H9 (cell line): ENCODE data around the gene TFDP1. TPM values are rescaled to one million over a fixed set of nuclear protein-coding genes. Genes with fewer than 3 reads are reported as not detected.
"Not testable (repeated sequence)": the region's sequence is repeated elsewhere in the genome, so short reads cannot be mapped to it uniquely, and the experiment has no call there.

Experiments used
- DNase-seq: peaks from one replicate; pipeline ENCODE4 v3.0.0-alpha.2; 2017
- H2AFZ ChIP-seq: one replicate; pipeline ENCODE4 v1.6.1; 2013; ENCODE audit warnings: mild to moderate bottlenecking, low read length, control low read depth, moderate library complexity
- H2AK5ac ChIP-seq: 2 replicates; pipeline ENCODE4 v1.6.1; 2013; ENCODE audit warnings: low read length, control low read depth, mixed read lengths; ENCODE audit not compliant: insufficient read length
- H2BK120ac ChIP-seq: one replicate; pipeline ENCODE4 v1.6.1; 2013; ENCODE audit warnings: low read depth, mild to moderate bottlenecking, low read length, control low read depth, inconsistent platforms; ENCODE audit not compliant: poor library complexity, severe bottlenecking
- H2BK12ac ChIP-seq: 2 replicates; pipeline ENCODE4 v1.6.1; 2013; ENCODE audit warnings: low read length, control low read depth, mixed read lengths, low read depth; ENCODE audit not compliant: insufficient read length
- H2BK15ac ChIP-seq: 2 replicates; pipeline ENCODE4 v1.6.1; 2013; ENCODE audit warnings: low read depth, low read length, control low read depth
- H2BK20ac ChIP-seq: one replicate; pipeline ENCODE4 v1.6.1; 2013; ENCODE audit warnings: low read depth, mild to moderate bottlenecking, low read length, control low read depth, inconsistent platforms; ENCODE audit not compliant: poor library complexity, severe bottlenecking
- H2BK5ac ChIP-seq: 2 replicates; pipeline ENCODE4 v1.6.1; 2013; ENCODE audit warnings: low read length, control low read depth, mixed read lengths; ENCODE audit not compliant: insufficient read length
- H3K14ac ChIP-seq: 2 replicates; pipeline ENCODE4 v1.6.1; 2013; ENCODE audit warnings: low read length, control low read depth; ENCODE audit not compliant: insufficient read depth
- H3K18ac ChIP-seq: 2 replicates; pipeline ENCODE4 v1.6.1; 2013; ENCODE audit warnings: low read depth, mild to moderate bottlenecking, mixed read lengths, low read length, control low read depth; ENCODE audit not compliant: insufficient read length
- H3K23ac ChIP-seq: 2 replicates; pipeline ENCODE4 v1.6.1; 2013; ENCODE audit warnings: low read length, control low read depth, mixed read lengths, low read depth; ENCODE audit not compliant: insufficient read length
- H3K23me2 ChIP-seq: 2 replicates; pipeline ENCODE4 v1.6.1; 2013; ENCODE audit warnings: low read depth, mild to moderate bottlenecking, mixed read lengths, low read length, control low read depth; ENCODE audit not compliant: insufficient read length, poor library complexity, severe bottlenecking
- H3K27ac ChIP-seq: 2 replicates; pipeline ENCODE4 v1.5.1; 2013; ENCODE audit warnings: low read length, control low read depth, mixed read lengths, low read depth; ENCODE audit not compliant: insufficient read length
- H3K27me3 ChIP-seq: 2 replicates; pipeline ENCODE4 v1.6.1; 2013; ENCODE audit warnings: low read length, control low read depth, inconsistent platforms; ENCODE audit not compliant: insufficient read depth
- H3K4ac ChIP-seq: 2 replicates; pipeline ENCODE4 v1.6.1; 2013; ENCODE audit warnings: low read depth, mild to moderate bottlenecking, control low read depth, inconsistent platforms, low read length, moderate library complexity
- H3K4me1 ChIP-seq: 2 replicates; pipeline ENCODE4 v1.6.1; 2013; ENCODE audit warnings: low read length, control low read depth, inconsistent platforms; ENCODE audit not compliant: insufficient read depth
- H3K4me2 ChIP-seq: 2 replicates; pipeline ENCODE4 v1.6.1; 2013; ENCODE audit warnings: low read length, control low read depth, mixed read lengths; ENCODE audit not compliant: insufficient read length, insufficient read depth
- H3K56ac ChIP-seq: 2 replicates; pipeline ENCODE4 v1.6.1; 2013; ENCODE audit warnings: low read depth, mild to moderate bottlenecking, mixed read lengths, low read length, control low read depth; ENCODE audit not compliant: insufficient read length
- H3K79me1 ChIP-seq: 2 replicates; pipeline ENCODE4 v1.6.1; 2013; ENCODE audit warnings: low read depth, mild to moderate bottlenecking, moderate library complexity, low read length, control low read depth, inconsistent platforms; ENCODE audit not compliant: insufficient read depth, poor library complexity, severe bottlenecking
- H3K79me2 ChIP-seq: 2 replicates; pipeline ENCODE4 v1.6.1; 2013; ENCODE audit warnings: low read length, control low read depth, inconsistent platforms; ENCODE audit not compliant: insufficient read depth
- H3K9ac ChIP-seq: 2 replicates; pipeline ENCODE4 v1.6.1; 2013; ENCODE audit warnings: low read length, control low read depth, mixed read lengths; ENCODE audit not compliant: insufficient read length; ENCODE audit errors: extremely low read depth
- H3K9me3 ChIP-seq: one replicate; pipeline ENCODE4 v1.6.1; 2013; ENCODE audit warnings: low read depth, low read length, inconsistent platforms; ENCODE audit not compliant: control insufficient read depth
- H3T11ph ChIP-seq: one replicate; pipeline ENCODE4 v1.6.1; 2013; ENCODE audit warnings: mild to moderate bottlenecking, low read length, control low read depth, inconsistent platforms
- H4K20me1 ChIP-seq: one replicate; pipeline ENCODE4 v1.6.1; 2013; ENCODE audit not compliant: control insufficient read depth, insufficient read length, insufficient read depth
- H4K5ac ChIP-seq: 2 replicates; pipeline ENCODE4 v1.6.1; 2013; ENCODE audit warnings: low read depth, mild to moderate bottlenecking, mixed read lengths, low read length, control low read depth; ENCODE audit not compliant: insufficient read length
- H4K8ac ChIP-seq: replicated peaks from 2 replicates; pipeline ENCODE4 v1.6.1; 2013; ENCODE audit warnings: low read length, control low read depth, mixed read lengths, low read depth; ENCODE audit not compliant: insufficient read length
- H4K91ac ChIP-seq: 2 replicates; pipeline ENCODE4 v1.6.1; 2013; ENCODE audit warnings: low read depth, mild to moderate bottlenecking, moderate library complexity, mixed read lengths, low read length, control low read depth; ENCODE audit not compliant: insufficient read length
- H3K27ac Mint-ChIP-seq, 3 experiments: 2 replicates in 2 of 3; 3 replicates in 1 of 3; pipeline ENCODE4 v1.8.0; 2020 to 2021; ENCODE audit warnings: mixed read lengths in 3 of 3, mild to moderate bottlenecking in 1 of 3, moderate library complexity in 1 of 3
- H3K27me3 Mint-ChIP-seq: 2 replicates; pipeline ENCODE4 v1.8.0; 2021; ENCODE audit warnings: low read depth, mild to moderate bottlenecking, moderate library complexity, mixed read lengths
- H3K36me3 Mint-ChIP-seq, 3 experiments: 2 replicates in 2 of 3; 3 replicates in 1 of 3; pipeline ENCODE4 v1.8.0; 2020 to 2021; ENCODE audit warnings: low read depth in 3 of 3, mixed read lengths in 3 of 3; ENCODE audit not compliant: insufficient read depth in 1 of 3
- H3K4me1 Mint-ChIP-seq, 2 experiments: 2 replicates each; pipeline ENCODE4 v1.8.0; 2020; ENCODE audit warnings: mixed read lengths in 2 of 2
- H3K4me3 Mint-ChIP-seq, 2 experiments: 2 replicates in 1 of 2; 3 replicates in 1 of 2; pipeline ENCODE4 v1.8.0; 2020 to 2021; ENCODE audit warnings: mild to moderate bottlenecking in 2 of 2, mixed read lengths in 2 of 2, moderate library complexity in 1 of 2
- H3K9me3 Mint-ChIP-seq, 2 experiments: 2 replicates in 1 of 2; 3 replicates in 1 of 2; pipeline ENCODE4 v1.8.0; 2020; ENCODE audit warnings: mild to moderate bottlenecking in 2 of 2, mixed read lengths in 2 of 2, moderate library complexity in 1 of 2
- CTCF ChIP-seq: fragments of 200-600 bp; sonication (generic); conservative IDR thresholded peaks from 3 replicates; pipeline ENCODE4 v1.8.0; 2021; ENCODE audit warnings: antibody characterized with exemption, mild to moderate bottlenecking
- WGBS: extraction: QIAGEN DNeasy Blood & Tissue Kit; methylation state at CpG from one replicate; pipeline ENCODE4 v1.1.7; 2013; ENCODE audit warnings: missing lambda C conversion rate, low lambda C conversion rate, mixed read lengths; ENCODE audit not compliant: insufficient read length; ENCODE audit errors: extremely low coverage; 5-methylcytosine and 5-hydroxymethylcytosine counted together
- total RNA-seq: library from RNA; stranded (reverse); gene quantifications from 2 replicates; pipeline ENCODE4 v1.2.1, GENCODE V29; 2021

Gene TFDP1
- total RNA-seq, 1 experiment from 2014 or later, result 111 TPM

DNA sequence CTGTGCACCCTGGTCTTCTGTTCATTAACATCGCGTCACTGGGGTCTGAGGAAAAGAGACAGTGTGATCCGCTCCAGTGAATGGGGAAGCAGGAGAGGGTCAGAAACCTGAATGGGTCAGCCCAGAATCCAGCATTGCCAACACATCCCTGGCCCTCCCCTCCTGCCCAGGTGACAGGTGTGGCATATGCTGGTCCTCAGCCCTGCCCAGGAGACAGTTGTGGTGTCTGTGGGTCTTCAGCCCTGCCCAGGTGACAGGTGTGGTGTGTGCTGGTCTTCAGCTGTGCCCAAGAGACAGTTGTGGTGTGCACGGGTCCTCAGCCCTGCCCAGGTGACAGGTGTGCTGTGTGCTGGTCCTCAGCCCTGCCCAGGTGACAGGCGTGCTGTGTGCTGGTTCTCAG lies 8.0 kb downstream of the TFDP1 start:
- no peak overlapping the region for H3T11ph ChIP-seq
- DNase-seq, result peak; percentile 19
- H3K4me1 ChIP-seq, result no peaks in the 10 kb centered on the region
- no peaks in the 10 kb centered on the region for H3K27me3 Mint-ChIP-seq
- no peak overlapping the region for H3K56ac ChIP-seq
- H2BK12ac ChIP-seq, result no peak overlapping the region
- H2AK5ac ChIP-seq, result no peak overlapping the region
- H2BK5ac ChIP-seq, result no peak overlapping the region
- no peak overlapping the region for H3K23ac ChIP-seq
- no peak overlapping the region for H3K4ac ChIP-seq
- no peak overlapping the region; a peak in 1 of 7 replicates for H3K27ac Mint-ChIP-seq
- H3K9me3 ChIP-seq, result no peaks in the 10 kb centered on the region
- no peaks in the 10 kb centered on the region for H3K23me2 ChIP-seq
- H3K36me3 Mint-ChIP-seq, result peaks cover 49 to 66% (median 65%) of the 10 kb centered on the region in 3 experiments
- TF ChIP-seq CTCF, result no peak
- no peak overlapping the region for H3K4me2 ChIP-seq
- no peak overlapping the region for H3K9ac ChIP-seq
- no CpG with 5 or more reads among the region's 5 CpGs for WGBS
- no peak overlapping the region for H4K5ac ChIP-seq
- H3K79me2 ChIP-seq, result peaks cover 42% of the 10 kb centered on the region; the same call in 1 of the 2 replicates
- H2BK120ac ChIP-seq, result no peak overlapping the region
- H3K79me1 ChIP-seq, result peaks cover 10% of the 10 kb centered on the region
- H3K27ac ChIP-seq, result no peak overlapping the region
- H3K14ac ChIP-seq, result no peak overlapping the region
- H3K9me3 Mint-ChIP-seq, result no peaks in the 10 kb centered on the region
- H3K18ac ChIP-seq, result no peak overlapping the region
- no peak overlapping the region for H2BK20ac ChIP-seq
- H4K20me1 ChIP-seq, result no peaks in the 10 kb centered on the region
- H2BK15ac ChIP-seq, result no peak overlapping the region
- no peak overlapping the region for H4K91ac ChIP-seq
- no peak overlapping the region; a peak in 1 of 5 replicates for H3K4me3 Mint-ChIP-seq
- no peak overlapping the region for H4K8ac ChIP-seq
- no peaks in the 10 kb centered on the region for H3K27me3 ChIP-seq
- no peak overlapping the region for H2AFZ ChIP-seq
- H3K4me1 Mint-ChIP-seq, result peaks cover 4 to 11% of the 10 kb centered on the region in 2 experiments

DNA sequence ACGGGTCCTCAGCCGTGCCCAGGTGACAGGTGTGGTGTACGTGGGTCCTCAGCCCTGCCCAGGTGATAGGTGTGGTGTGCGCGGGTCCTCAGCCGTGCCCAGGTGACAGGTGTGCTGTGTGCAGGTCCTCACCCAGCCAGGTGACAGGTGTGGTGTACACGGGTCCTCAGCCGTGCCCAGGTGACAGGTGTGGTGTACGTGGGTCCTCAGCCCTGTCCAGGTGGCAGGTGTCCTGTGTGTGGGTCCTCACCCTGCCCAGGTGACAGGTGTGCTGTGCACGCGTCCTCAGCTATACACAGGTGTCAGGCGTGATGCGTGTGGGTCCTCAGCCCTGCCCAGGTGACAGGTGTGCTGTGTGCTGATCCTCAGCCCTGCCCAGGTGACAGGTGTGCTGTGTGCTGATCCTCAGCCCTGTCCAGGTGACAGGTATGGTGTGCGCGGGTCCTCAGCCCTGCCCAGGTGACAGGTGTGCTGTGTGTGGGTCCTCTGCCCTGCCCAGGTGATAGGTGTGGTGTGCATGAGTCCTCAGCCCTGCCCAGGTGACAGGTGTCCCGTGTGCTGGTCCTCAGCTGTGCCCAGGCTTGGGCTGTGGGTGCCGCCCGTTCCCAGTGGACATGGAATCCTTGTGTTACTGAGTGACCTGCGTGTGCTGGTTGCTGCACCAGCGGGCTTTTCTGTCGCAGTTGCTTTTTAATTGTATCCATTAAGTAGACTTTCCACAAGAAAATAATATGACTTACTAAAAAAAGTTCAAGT lies 9.7 kb downstream of the TFDP1 start:
- H3K79me2 ChIP-seq, result peaks cover 29% of the 10 kb centered on the region; the same call in 1 of the 2 replicates
- not testable (repeated sequence) for H3K56ac ChIP-seq, H3K4me3 Mint-ChIP-seq, H3K27ac ChIP-seq, H4K8ac ChIP-seq, H3K9me3 Mint-ChIP-seq, H3K4me1 ChIP-seq, H2BK5ac ChIP-seq, H3T11ph ChIP-seq, H3K4me1 Mint-ChIP-seq, H3K27me3 Mint-ChIP-seq, H2AK5ac ChIP-seq, H3K79me1 ChIP-seq, H3K23me2 ChIP-seq, H4K20me1 ChIP-seq, H2BK12ac ChIP-seq, H3K14ac ChIP-seq, H2AFZ ChIP-seq, H2BK20ac ChIP-seq, H3K23ac ChIP-seq, H3K4me2 ChIP-seq, H3K27me3 ChIP-seq, H3K9ac ChIP-seq, H4K5ac ChIP-seq, H2BK120ac ChIP-seq, H3K4ac ChIP-seq, H3K9me3 ChIP-seq, H4K91ac ChIP-seq, H3K27ac Mint-ChIP-seq, H3K18ac ChIP-seq, H2BK15ac ChIP-seq
- WGBS, result no CpG with 5 or more reads among the region's 21 CpGs
- DNase-seq, result peak; percentile 6
- H3K36me3 Mint-ChIP-seq, result peaks cover 53 to 68% (median 63%) of the 10 kb centered on the region in 3 experiments
